Endodermal cell (in vitro differentiated cells): ENCODE measurements around the gene BCL2L15. TPM values are rescaled to one million over a fixed set of nuclear protein-coding genes. Genes with fewer than 3 reads are reported as not detected.

Experiments used
- DNase-seq: peaks from one replicate; pipeline ENCODE4 v3.0.0-alpha.2; 2017
- H3K27ac ChIP-seq: 2 replicates; pipeline ENCODE4 v1.5.1; 2013; ENCODE audit warnings: mild to moderate bottlenecking, low read depth, low read length, moderate library complexity
- H3K27me3 ChIP-seq: 2 replicates; pipeline ENCODE4 v1.6.1; 2013; ENCODE audit warnings: mild to moderate bottlenecking, low read length, moderate library complexity; ENCODE audit not compliant: insufficient read depth, control insufficient read depth, poor library complexity, severe bottlenecking
- H3K36me3 ChIP-seq: 2 replicates; pipeline ENCODE4 v1.7.0; 2013; ENCODE audit warnings: mild to moderate bottlenecking, low read length, moderate library complexity; ENCODE audit not compliant: control insufficient read depth, insufficient read depth
- H3K4me1 ChIP-seq: one replicate; pipeline ENCODE4 v1.7.0; 2013; ENCODE audit warnings: low read length; ENCODE audit not compliant: control insufficient read depth, insufficient read depth
- H3K4me3 ChIP-seq: 2 replicates; pipeline ENCODE4 v1.5.1; 2013; ENCODE audit warnings: mild to moderate bottlenecking, low read length, moderate library complexity
- H3K9ac ChIP-seq: 2 replicates; pipeline ENCODE4 v1.6.1; 2013; ENCODE audit warnings: mild to moderate bottlenecking, low read length, moderate library complexity; ENCODE audit not compliant: poor library complexity, severe bottlenecking; ENCODE audit errors: extremely low read depth
- H3K9me3 ChIP-seq: 2 replicates; pipeline ENCODE4 v1.6.1; 2013; ENCODE audit warnings: mild to moderate bottlenecking, low read length, moderate library complexity; ENCODE audit not compliant: control insufficient read depth
- H3K27ac Mint-ChIP-seq: 2 replicates; pipeline ENCODE4 v1.8.0; 2020; ENCODE audit warnings: mixed read lengths
- H3K27me3 Mint-ChIP-seq: 2 replicates; pipeline ENCODE4 v1.8.0; 2021; ENCODE audit warnings: mild to moderate bottlenecking, mixed read lengths; ENCODE audit not compliant: insufficient read depth
- H3K36me3 Mint-ChIP-seq: 2 replicates; pipeline ENCODE4 v1.8.0; 2020; ENCODE audit warnings: low read depth, mixed read lengths
- H3K4me1 Mint-ChIP-seq: 2 replicates; pipeline ENCODE4 v1.8.0; 2020; ENCODE audit warnings: mixed read lengths
- H3K4me3 Mint-ChIP-seq: 2 replicates; pipeline ENCODE4 v1.8.0; 2020; ENCODE audit warnings: mild to moderate bottlenecking, moderate library complexity, mixed read lengths
- H3K9me3 Mint-ChIP-seq: 2 replicates; pipeline ENCODE4 v1.8.0; 2020; ENCODE audit warnings: mild to moderate bottlenecking, mixed read lengths
- WGBS, 2 experiments: methylation state at CpG; one replicate each; pipeline versions ENCODE4 v1.1.5 to v1.1.7; 2013; ENCODE audit warnings: missing lambda C conversion rate in 2 of 2, mixed read lengths in 1 of 2; ENCODE audit not compliant: insufficient coverage in 1 of 2, insufficient read length in 1 of 2; 5-methylcytosine and 5-hydroxymethylcytosine counted together
- long read RNA-seq, 4 experiments: library from polyadenylated mRNA in 2 of 4; library from RNA in 1 of 4; library from capped mRNA in 1 of 4; stranded (forward) in 3 of 4; unstranded in 1 of 4; transcript quantifications; one replicate each; pipeline ENCODE4 v2.0.0, GENCODE V29; 2020 to 2021; ENCODE audit warnings: inconsistent platforms in 1 of 4
- polyA plus RNA-seq, 2 experiments: library from polyadenylated mRNA; stranded (reverse); fragments of 50-300 nt; gene quantifications; one replicate each; pipeline ENCODE4 v1.2.3, GENCODE V29; 2013
- total RNA-seq, 2 donors: library from RNA; stranded (reverse); fragmentation: NEBNext Ultra II Directional in 1 of 2; extraction: Animal tissue kit (Norgen Biotek cat#: 25700) in 1 of 2; gene quantifications; 2 replicates in 1 of 2; 3 replicates in 1 of 2; pipeline ENCODE4 v1.2.1, GENCODE V29; 2021
- TF ChIP-seq, protein P1 (sequence below): fragments of 200-600 bp; sonication (generic); conservative IDR thresholded peaks from 2 replicates; pipeline ENCODE4 v1.5.0; 2021; ENCODE audit warnings: antibody characterized with exemption, mild to moderate bottlenecking

Gene BCL2L15
- under 1 TPM in 1 of 2 donors, not detected in 1; 0.73 TPM for total RNA-seq
- 0.11 TPM for polyA plus RNA-seq (2013, experiment 1 of 2)
- polyA plus RNA-seq (2013, experiment 2 of 2): 1.5 TPM
- long read RNA-seq, experiment 1: 0 reads
- long read RNA-seq, experiment 2: 0 reads
- long read RNA-seq, experiment 3: 0 reads
- long read RNA-seq, experiment 4: 0 reads

DNA sequence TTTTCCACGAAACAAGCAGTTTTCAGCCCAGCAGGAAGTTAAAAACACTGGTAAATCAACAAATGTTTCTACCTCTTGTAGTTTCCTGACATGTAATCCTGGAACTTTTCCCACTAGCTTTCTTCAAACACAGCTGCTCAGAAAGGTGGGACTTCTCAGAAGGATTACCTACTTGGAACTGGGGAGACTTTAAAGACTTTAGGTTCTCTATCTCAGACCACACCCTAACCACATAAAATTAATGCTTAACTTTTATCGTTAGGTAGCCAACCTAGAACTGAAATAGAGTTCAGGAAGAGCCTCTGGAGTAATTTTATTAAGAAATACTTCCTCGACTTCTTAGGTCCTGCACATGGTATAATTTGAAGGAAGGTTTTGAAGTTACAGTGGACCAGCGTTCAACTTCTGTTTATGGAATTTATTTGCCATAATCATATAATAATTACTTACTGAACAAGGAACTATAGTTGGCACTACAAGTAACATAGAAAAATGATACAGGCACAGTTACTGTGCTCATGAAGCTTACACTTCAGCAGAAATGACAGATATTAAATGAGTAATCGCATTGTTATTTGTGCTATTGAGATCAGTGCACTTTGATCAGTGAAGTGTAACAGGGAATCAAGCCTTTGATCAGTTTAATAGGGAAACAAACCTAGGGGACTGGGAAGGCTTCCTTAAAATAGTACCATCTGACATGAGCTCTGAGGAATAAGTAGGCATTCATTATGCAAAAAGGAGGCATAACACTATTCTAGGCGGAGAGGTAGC lies at the start of gene BCL2L15:
Gene BCL2L15, minus strand, starts transcription at position 180 of the 774 bp plus-strand sequence. CDS start 206 bp downstream, outside the sequence.
- Histone ChIP-seq H3K36me3 (no peaks in the 10 kb centered on the region), H3K4me1 (no peaks in the 10 kb centered on the region), H3K4me3 (no peak within 1 kb of the TSS), H3K9ac (no peak within 1 kb of the TSS), H3K9me3 (no peaks in the 10 kb centered on the region), H3K27ac (no peak within 1 kb of the TSS), H3K27me3 (no peaks in the 10 kb centered on the region)
- Mint-ChIP-seq H3K4me1 (peaks cover 4% of the 10 kb centered on the region), H3K36me3 (no peaks in the 10 kb centered on the region), H3K9me3 (no peaks in the 10 kb centered on the region), H3K27ac (no peak within 1 kb of the TSS), H3K27me3 (no peaks in the 10 kb centered on the region), H3K4me3 (no peak within 1 kb of the TSS)
- 87 to 92% methylated on average over 3 to 5 of the region's 6 CpGs for WGBS, 2 experiments
- DNase-seq: no peak
- TF ChIP-seq, protein P1, sequence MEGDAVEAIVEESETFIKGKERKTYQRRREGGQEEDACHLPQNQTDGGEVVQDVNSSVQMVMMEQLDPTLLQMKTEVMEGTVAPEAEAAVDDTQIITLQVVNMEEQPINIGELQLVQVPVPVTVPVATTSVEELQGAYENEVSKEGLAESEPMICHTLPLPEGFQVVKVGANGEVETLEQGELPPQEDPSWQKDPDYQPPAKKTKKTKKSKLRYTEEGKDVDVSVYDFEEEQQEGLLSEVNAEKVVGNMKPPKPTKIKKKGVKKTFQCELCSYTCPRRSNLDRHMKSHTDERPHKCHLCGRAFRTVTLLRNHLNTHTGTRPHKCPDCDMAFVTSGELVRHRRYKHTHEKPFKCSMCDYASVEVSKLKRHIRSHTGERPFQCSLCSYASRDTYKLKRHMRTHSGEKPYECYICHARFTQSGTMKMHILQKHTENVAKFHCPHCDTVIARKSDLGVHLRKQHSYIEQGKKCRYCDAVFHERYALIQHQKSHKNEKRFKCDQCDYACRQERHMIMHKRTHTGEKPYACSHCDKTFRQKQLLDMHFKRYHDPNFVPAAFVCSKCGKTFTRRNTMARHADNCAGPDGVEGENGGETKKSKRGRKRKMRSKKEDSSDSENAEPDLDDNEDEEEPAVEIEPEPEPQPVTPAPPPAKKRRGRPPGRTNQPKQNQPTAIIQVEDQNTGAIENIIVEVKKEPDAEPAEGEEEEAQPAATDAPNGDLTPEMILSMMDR: no peak

DNA sequence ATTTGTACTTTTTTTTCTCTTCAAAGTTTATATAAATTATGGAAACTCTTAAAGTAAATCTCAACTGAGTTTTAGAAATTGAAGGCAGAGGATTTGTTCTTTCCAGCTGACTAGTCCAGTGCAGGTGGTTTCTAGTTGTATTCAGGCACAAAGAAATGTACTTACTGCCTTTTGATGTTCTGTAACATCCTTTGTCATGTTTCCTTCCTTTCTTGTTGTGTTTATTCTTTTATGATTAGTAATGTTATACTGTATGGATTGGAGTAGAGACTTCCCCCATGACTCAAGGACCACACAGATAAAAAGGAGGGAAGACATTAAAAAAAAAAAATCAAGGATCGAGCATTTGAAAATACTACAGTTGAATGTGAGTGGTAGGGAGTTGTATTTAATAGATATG lies 49.8 kb upstream of the BCL2L15 start:
- Histone ChIP-seq H3K27me3 (no peaks in the 10 kb centered on the region), H3K36me3 (peaks cover 17% of the 10 kb centered on the region), H3K4me1 (peaks cover 7% of the 10 kb centered on the region), H3K9me3 (peaks cover 3% of the 10 kb centered on the region), H3K4me3 (no peak overlapping the region), H3K9ac (no peak overlapping the region), H3K27ac (no peak overlapping the region)
- Mint-ChIP-seq H3K9me3 (peaks cover 2% of the 10 kb centered on the region), H3K27me3 (no peaks in the 10 kb centered on the region), H3K27ac (no peak overlapping the region), H3K36me3 (peaks cover 17% of the 10 kb centered on the region), H3K4me1 (peaks cover 48% of the 10 kb centered on the region), H3K4me3 (no peak overlapping the region)
- DNase-seq: no peak
- 88 to 100% methylated on average over 1 of the region's 1 CpG for WGBS, 2 experiments
- TF ChIP-seq, protein P1: no peak

DNA sequence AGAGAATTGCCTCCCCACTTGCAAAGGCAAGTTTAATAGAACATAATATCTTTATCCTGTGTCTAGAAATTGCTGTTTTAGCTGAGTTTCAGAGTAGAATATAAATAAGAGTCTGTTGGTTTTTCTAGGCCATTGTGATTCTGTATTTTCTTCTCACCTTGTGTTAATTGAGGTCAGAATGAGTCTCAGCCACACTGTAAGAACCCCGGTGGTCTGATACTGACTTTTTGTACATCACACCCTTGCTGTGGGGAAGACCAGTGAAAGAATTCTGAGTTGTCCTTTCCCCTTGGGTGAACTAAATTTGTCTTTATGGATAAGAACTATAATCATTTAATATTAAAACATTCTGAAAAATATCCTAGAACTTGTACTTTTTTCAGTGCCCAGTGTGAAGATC lies 48.6 kb upstream of the BCL2L15 start:
- Histone ChIP-seq H3K4me1 (peaks cover 7% of the 10 kb centered on the region), H3K27ac (no peak overlapping the region), H3K4me3 (no peak overlapping the region), H3K9me3 (peaks cover 3% of the 10 kb centered on the region), H3K36me3 (peaks cover 7% of the 10 kb centered on the region), H3K9ac (no peak overlapping the region), H3K27me3 (no peaks in the 10 kb centered on the region)
- H3K9me3 Mint-ChIP-seq: peaks cover 2% of the 10 kb centered on the region
- WGBS, 2 experiments: 90% methylated on average over 1 of the region's 1 CpG; no CpG with 5 or more reads in 1 of the 2 experiments
- peaks cover 60% of the 10 kb centered on the region for H3K4me1 Mint-ChIP-seq
- peaks cover 9% of the 10 kb centered on the region for H3K36me3 Mint-ChIP-seq
- no peak overlapping the region for H3K4me3 Mint-ChIP-seq
- DNase-seq: no peak
- TF ChIP-seq, protein P1: no peak
- no peak overlapping the region for H3K27ac Mint-ChIP-seq
- H3K27me3 Mint-ChIP-seq: no peaks in the 10 kb centered on the region
